Measurements from ENCODE around the gene STMND1. TPM values are rescaled to one million over a fixed set of nuclear protein-coding genes. Genes with fewer than 3 reads are reported as not detected.
A peak's percentile ranks its signal among the peaks of the same experiment; 100 is the strongest.

Gene STMND1
- total RNA-seq, 1 donor: not detected

DNA sequence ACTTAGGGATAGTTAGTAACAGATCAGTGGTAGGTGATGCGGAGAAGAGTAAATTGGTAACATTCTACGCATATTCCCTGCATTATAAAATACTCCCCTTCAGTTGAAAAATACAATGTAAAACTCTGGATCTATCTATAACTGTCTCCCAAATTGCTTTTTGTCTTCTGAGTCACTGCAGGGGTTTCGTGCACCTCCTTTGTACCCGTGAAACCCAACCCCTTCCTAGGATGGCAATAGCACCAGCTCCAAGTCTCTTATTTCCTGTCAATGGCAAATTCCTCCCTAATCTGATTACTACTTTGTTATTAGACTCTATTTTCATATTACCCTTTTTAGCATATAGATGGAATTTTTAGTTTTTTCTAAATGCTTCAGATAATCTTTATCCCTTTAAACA, 20.6 kb upstream of the STMND1 start:
- no peaks in the 10 kb centered on the region for H3K36me3 ChIP-seq (ENCODE audit: insufficient read depth, low read length)
- H3K27ac ChIP-seq (ENCODE audit: low read depth, low read length): no peak overlapping the region
- peaks cover 18% of the 10 kb centered on the region for H3K27me3 ChIP-seq (ENCODE audit: insufficient read depth, low read length)
- H3K79me2 ChIP-seq (ENCODE audit: insufficient read depth, low read length): no peaks in the 10 kb centered on the region
- H4K20me1 ChIP-seq (ENCODE audit: insufficient read depth, low read length): no peaks in the 10 kb centered on the region
- DNase-seq (ENCODE audit: insufficient read length, low spot score, missing footprints): no peak
- H3K4me3 ChIP-seq (ENCODE audit: insufficient read depth, low read length): no peak overlapping the region
- no peak for TF ChIP-seq CTCF (IDR thresholded peaks at IDR 0.05; ENCODE audit: extremely low read depth, low read depth, low read length)
- H3K4me1 ChIP-seq (ENCODE audit: insufficient read depth, low read length): no peaks in the 10 kb centered on the region
- no peaks in the 10 kb centered on the region for H3K9me3 ChIP-seq (ENCODE audit: low read depth, low read length)
- H3K4me2 ChIP-seq (ENCODE audit: insufficient read depth, low read length): no peak overlapping the region
- no peak overlapping the region for H2AFZ ChIP-seq (ENCODE audit: low read length)

DNA sequence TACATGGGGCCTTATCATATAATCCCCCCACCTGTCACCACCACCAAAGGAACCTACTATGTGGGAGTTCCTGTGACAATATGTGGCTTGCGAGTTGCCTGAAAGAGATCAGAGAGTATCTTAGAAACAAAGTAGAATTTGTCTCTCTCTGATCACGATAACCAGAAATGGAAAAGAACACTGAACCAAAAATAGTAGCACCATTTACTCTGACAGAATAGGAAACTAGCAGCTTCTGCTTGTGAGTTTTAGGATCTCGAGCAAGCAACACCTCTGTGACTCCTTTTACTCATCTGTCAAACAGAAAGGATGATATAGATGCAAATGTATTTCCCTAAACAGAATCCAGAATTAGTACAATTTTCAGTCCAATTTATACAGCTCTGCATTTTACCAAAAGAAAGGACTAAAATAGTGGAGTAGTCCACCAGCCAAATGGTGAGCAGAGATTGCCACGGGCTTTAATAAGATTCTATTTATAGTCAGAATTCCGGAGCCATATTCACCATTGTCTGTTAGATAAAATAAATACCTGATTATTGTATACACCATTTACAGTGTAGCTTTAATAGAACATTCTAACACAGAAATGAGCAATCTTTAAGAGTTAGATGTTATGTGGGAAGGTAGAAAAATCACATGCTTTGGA, 19.9 kb upstream of the STMND1 start:
- H3K4me1 ChIP-seq (ENCODE audit: insufficient read depth, low read length): no peaks in the 10 kb centered on the region
- peaks cover 18% of the 10 kb centered on the region for H3K27me3 ChIP-seq (ENCODE audit: insufficient read depth, low read length)
- H3K27ac ChIP-seq (ENCODE audit: low read depth, low read length): no peak overlapping the region
- no peaks in the 10 kb centered on the region for H3K36me3 ChIP-seq (ENCODE audit: insufficient read depth, low read length)
- no peaks in the 10 kb centered on the region for H3K79me2 ChIP-seq (ENCODE audit: insufficient read depth, low read length)
- no peak overlapping the region for H3K4me2 ChIP-seq (ENCODE audit: insufficient read depth, low read length)
- no peak overlapping the region for H2AFZ ChIP-seq (ENCODE audit: low read length)
- no peak for DNase-seq (ENCODE audit: insufficient read length, low spot score, missing footprints)
- H3K4me3 ChIP-seq (ENCODE audit: insufficient read depth, low read length): no peak overlapping the region
- TF ChIP-seq CTCF (IDR thresholded peaks at IDR 0.05; ENCODE audit: extremely low read depth, low read depth, low read length): no peak
- H4K20me1 ChIP-seq (ENCODE audit: insufficient read depth, low read length): no peaks in the 10 kb centered on the region
- no peaks in the 10 kb centered on the region for H3K9me3 ChIP-seq (ENCODE audit: low read depth, low read length)

DNA sequence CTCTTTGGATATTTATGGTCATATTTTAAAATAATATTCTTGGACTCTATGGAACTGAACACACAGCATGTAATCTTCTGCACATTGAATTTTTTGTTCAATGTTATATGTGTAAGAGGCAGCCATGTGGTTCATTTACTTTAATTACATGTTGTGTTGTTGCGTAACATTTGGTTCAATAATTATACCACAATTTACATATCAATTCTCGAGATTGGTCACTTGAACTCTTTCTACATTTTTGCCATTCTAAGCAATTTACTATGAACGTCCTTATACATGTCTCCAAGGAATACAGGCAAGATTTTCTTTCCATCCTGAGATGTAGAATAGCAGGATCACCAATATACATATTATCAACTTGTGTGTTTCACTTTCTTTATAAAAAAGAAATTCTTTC, 18.5 kb upstream of the STMND1 start:
- Histone ChIP-seq H3K79me2 (ENCODE audit: insufficient read depth, low read length) (no peaks in the 10 kb centered on the region), H3K4me1 (ENCODE audit: insufficient read depth, low read length) (no peaks in the 10 kb centered on the region), H3K27ac (ENCODE audit: low read depth, low read length) (no peak overlapping the region), H4K20me1 (ENCODE audit: insufficient read depth, low read length) (no peaks in the 10 kb centered on the region), H3K4me3 (ENCODE audit: insufficient read depth, low read length) (no peak overlapping the region), H3K9me3 (ENCODE audit: low read depth, low read length) (no peaks in the 10 kb centered on the region), H3K36me3 (ENCODE audit: insufficient read depth, low read length) (no peaks in the 10 kb centered on the region), H2AFZ (ENCODE audit: low read length) (no peak overlapping the region), H3K4me2 (ENCODE audit: insufficient read depth, low read length) (no peak overlapping the region), H3K27me3 (ENCODE audit: insufficient read depth, low read length) (peaks cover 22% of the 10 kb centered on the region)
- no peak for DNase-seq (ENCODE audit: insufficient read length, low spot score, missing footprints)
- TF ChIP-seq CTCF (IDR thresholded peaks at IDR 0.05; ENCODE audit: extremely low read depth, low read depth, low read length): no peak

DNA sequence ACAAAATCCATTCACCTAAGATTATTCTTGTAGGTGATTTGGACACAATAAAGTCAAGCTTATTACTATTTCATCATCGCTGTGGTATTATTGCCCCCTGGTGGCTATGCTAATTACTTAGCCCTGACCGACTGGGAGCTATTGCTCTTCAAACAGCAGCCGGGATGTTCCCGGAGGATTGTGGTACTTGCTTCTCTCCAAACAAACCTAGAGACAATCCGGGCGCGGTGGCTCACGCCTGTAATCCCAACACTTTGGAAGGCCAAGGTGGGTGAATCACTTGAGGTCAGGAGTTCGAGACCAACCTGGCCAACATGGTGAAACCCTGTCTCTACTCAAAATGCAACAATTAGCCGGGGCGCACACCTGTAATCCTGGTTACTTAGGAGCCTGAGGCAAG, 15.4 kb upstream of the STMND1 start:
- Histone ChIP-seq H3K4me3 (ENCODE audit: insufficient read depth, low read length) (no peak overlapping the region), H2AFZ (ENCODE audit: low read length) (no peak overlapping the region), H3K36me3 (ENCODE audit: insufficient read depth, low read length) (no peaks in the 10 kb centered on the region), H3K9me3 (ENCODE audit: low read depth, low read length) (no peaks in the 10 kb centered on the region), H4K20me1 (ENCODE audit: insufficient read depth, low read length) (no peaks in the 10 kb centered on the region), H3K27ac (ENCODE audit: low read depth, low read length) (no peak overlapping the region), H3K4me2 (ENCODE audit: insufficient read depth, low read length) (no peak overlapping the region), H3K4me1 (ENCODE audit: insufficient read depth, low read length) (no peaks in the 10 kb centered on the region), H3K27me3 (ENCODE audit: insufficient read depth, low read length) (peaks cover 14% of the 10 kb centered on the region), H3K79me2 (ENCODE audit: insufficient read depth, low read length) (no peaks in the 10 kb centered on the region)
- peak; percentile 75 for TF ChIP-seq CTCF (IDR thresholded peaks at IDR 0.05; ENCODE audit: extremely low read depth, low read depth, low read length)
- DNase-seq (ENCODE audit: insufficient read length, low spot score, missing footprints): peak; percentile 79
